Type B pancreatic cell (in vitro differentiated cells): Measurements from ENCODE around the gene SELPLG. TPM values are rescaled to one million over a fixed set of nuclear protein-coding genes. Genes with fewer than 3 reads are reported as not detected.

Experiments used
- DNase-seq: peaks from one replicate; pipeline ENCODE4 v3.0.0; 2021; ENCODE audit warnings: mixed read lengths; ENCODE audit not compliant: unreplicated experiment; ENCODE audit errors: extremely low spot score
- H3K27ac Mint-ChIP-seq: 2 replicates; pipeline ENCODE4 v1.8.0; 2021; ENCODE audit warnings: mild to moderate bottlenecking, mixed read lengths
- H3K27me3 Mint-ChIP-seq: 2 replicates; pipeline ENCODE4 v1.8.0; 2021; ENCODE audit warnings: mixed read lengths
- H3K36me3 Mint-ChIP-seq: 2 replicates; pipeline ENCODE4 v1.8.0; 2021; ENCODE audit warnings: mixed read lengths
- H3K4me1 Mint-ChIP-seq: one replicate; pipeline ENCODE4 v1.8.0; 2021; ENCODE audit warnings: mixed read lengths; ENCODE audit not compliant: unreplicated experiment
- H3K4me3 Mint-ChIP-seq: 2 replicates; pipeline ENCODE4 v1.8.0; 2021; ENCODE audit warnings: mild to moderate bottlenecking, mixed read lengths
- H3K9me3 Mint-ChIP-seq: 2 replicates; pipeline ENCODE4 v1.8.0; 2021; ENCODE audit warnings: mixed read lengths
- CTCF ChIP-seq: fragments of 200-600 bp; sonication (generic); conservative IDR thresholded peaks from 2 replicates; pipeline ENCODE4 v1.5.0; 2021; ENCODE audit warnings: antibody characterized with exemption, mild to moderate bottlenecking
- total RNA-seq: library from RNA; stranded (reverse); gene quantifications from 2 replicates; pipeline ENCODE4 v1.2.1, GENCODE V29; 2021; ENCODE audit warnings: low replicate concordance

The SELPLG gene
- total RNA-seq, 1 donor from 2014 or later: 0.48 TPM

- no peak overlapping the region for H3K27ac Mint-ChIP-seq
- TF ChIP-seq CTCF: no peak
- H3K27me3 Mint-ChIP-seq: no peaks in the 10 kb centered on the region
- H3K9me3 Mint-ChIP-seq: no peaks in the 10 kb centered on the region
- peaks cover 13% of the 10 kb centered on the region for H3K4me1 Mint-ChIP-seq
- H3K36me3 Mint-ChIP-seq: peaks cover 37% of the 10 kb centered on the region
- H3K4me3 Mint-ChIP-seq: no peak overlapping the region
- no peak for DNase-seq
These were observed 14.0 kb upstream of the SELPLG start for GRCh38 chr12:108647585-108648287.

GRCh38 chr12:108646600-108647579 is 13.2 kb upstream of the SELPLG start:
- peak; percentile 31 for TF ChIP-seq CTCF
- DNase-seq: no peak
- H3K4me1 Mint-ChIP-seq: peaks cover 18% of the 10 kb centered on the region

GRCh38 chr12:108645686-108646599 is 12.2 kb upstream of the SELPLG start:
- Mint-ChIP-seq H3K9me3 (no peaks in the 10 kb centered on the region), H3K27ac (no peak overlapping the region), H3K27me3 (no peaks in the 10 kb centered on the region), H3K36me3 (peaks cover 33% of the 10 kb centered on the region), H3K4me1 (peaks cover 21% of the 10 kb centered on the region), H3K4me3 (no peak overlapping the region)
- no peak for TF ChIP-seq CTCF
- no peak for DNase-seq

More at GRCh38 chr12:108646600-108647579, 13.2 kb upstream of the SELPLG start:
- H3K4me3 Mint-ChIP-seq: no peak overlapping the region
- no peak overlapping the region for H3K27ac Mint-ChIP-seq
- H3K27me3 Mint-ChIP-seq: no peaks in the 10 kb centered on the region
- no peaks in the 10 kb centered on the region for H3K9me3 Mint-ChIP-seq
- peaks cover 37% of the 10 kb centered on the region for H3K36me3 Mint-ChIP-seq

GRCh38 chr12:108644811-108645120 is 11.1 kb upstream of the SELPLG start:
- peaks cover 25% of the 10 kb centered on the region for H3K4me1 Mint-ChIP-seq
- no peaks in the 10 kb centered on the region for H3K9me3 Mint-ChIP-seq
- DNase-seq: no peak
- no peaks in the 10 kb centered on the region for H3K27me3 Mint-ChIP-seq
- H3K36me3 Mint-ChIP-seq: peaks cover 33% of the 10 kb centered on the region
- no peak overlapping the region for H3K27ac Mint-ChIP-seq
- no peak for TF ChIP-seq CTCF
- no peak overlapping the region for H3K4me3 Mint-ChIP-seq
